Measurements from ENCODE around the gene TBX18. TPM values are rescaled to one million over a fixed set of nuclear protein-coding genes. Genes with fewer than 3 reads are reported as not detected.

Gene TBX18
- total RNA-seq, 1 experiment from 2014 or later, result 14.4 TPM

DNA sequence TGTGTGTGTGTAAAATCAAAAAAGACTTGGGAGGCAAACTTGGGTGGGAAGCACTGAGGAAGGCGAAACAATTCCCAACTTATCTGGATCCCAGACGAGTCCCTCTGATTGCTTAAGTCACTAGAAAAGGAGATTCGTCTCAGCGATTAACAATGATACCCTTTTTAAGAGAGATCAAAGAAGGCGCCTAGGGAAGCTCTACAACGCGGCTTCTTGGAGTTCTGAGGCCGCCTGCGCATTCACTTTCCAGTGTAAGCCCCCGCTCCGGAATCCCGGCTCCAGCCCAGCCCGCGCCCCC, 8.7 kb upstream of the TBX18 start:
- no peak overlapping the region for H3K9ac ChIP-seq (ENCODE audit: low read length)
- no peaks in the 10 kb centered on the region for H3K79me2 ChIP-seq (ENCODE audit: insufficient read depth, low read length)
- H3K9me2 ChIP-seq (ENCODE audit: insufficient read depth), result no peaks in the 10 kb centered on the region
- H3K36me3 ChIP-seq (ENCODE audit: control insufficient read depth in 1 of 2, insufficient read depth in 2 of 2, low read length in 2 of 2), result no peaks in the 10 kb centered on the region
- H3K27ac ChIP-seq (ENCODE audit: low read depth, low read length), result no peak overlapping the region
- no peak overlapping the region for H2AFZ ChIP-seq (ENCODE audit: low read depth, low read length, poor library complexity, severe bottlenecking)
- peak overlapping the region; percentile 49 to 61 for H3K4me3 ChIP-seq (replicated peaks in 1 of 2; ENCODE audit: low read depth in 1 of 2, low read length in 2 of 2)
- H3K27me3 ChIP-seq (ENCODE audit: insufficient read depth, low read length), result peaks cover 5% of the 10 kb centered on the region; the same call in 1 of the 2 replicates
- intact Hi-C loops (cut with micrococcal nuclease), result loop anchor here (10.0 kb wide), 1 partner anchor 348 kb away; no protein-coding TSS in a partner anchor
- H3K9me3 ChIP-seq (ENCODE audit: control insufficient read depth in 1 of 2, insufficient read depth in 1 of 2, low read depth in 1 of 2, low read length in 2 of 2), result no peaks in the 10 kb centered on the region
- H3K4me2 ChIP-seq (ENCODE audit: low read length), result peak overlapping the region; percentile 81
- ATAC-seq, result no peak
- BruUV-seq (replicated peaks), result no TSS peak
- H4K20me1 ChIP-seq (ENCODE audit: insufficient read depth), result no peaks in the 10 kb centered on the region
- RAD21 ChIA-PET (ENCODE audit: low non-redundant PET in 1 of 2, low total read pairs in 2 of 2, uncharacterized antibody in 2 of 2, unreplicated experiment in 2 of 2), result no interaction called here
- POLR2A ChIA-PET, result interaction anchor here (2.4 kb wide), 1 partner anchor 10 kb away, joined by 6 read pairs; no protein-coding TSS in a partner anchor
- TF ChIP-seq JUND (IDR thresholded peaks at IDR 0.05) (no peak), RAD21 (IDR thresholded peaks at IDR 0.05; ENCODE audit: low read depth) (no peak), FOSL1 (IDR thresholded peaks at IDR 0.05; ENCODE audit: low read depth) (no peak), YY1 (IDR thresholded peaks at IDR 0.05; ENCODE audit: extremely low read depth, insufficient replicate concordance, low read depth, low read length) (no peak), SIN3A (IDR thresholded peaks at IDR 0.05; ENCODE audit: low read depth) (no peak)
- TF ChIP-seq, protein P1, sequence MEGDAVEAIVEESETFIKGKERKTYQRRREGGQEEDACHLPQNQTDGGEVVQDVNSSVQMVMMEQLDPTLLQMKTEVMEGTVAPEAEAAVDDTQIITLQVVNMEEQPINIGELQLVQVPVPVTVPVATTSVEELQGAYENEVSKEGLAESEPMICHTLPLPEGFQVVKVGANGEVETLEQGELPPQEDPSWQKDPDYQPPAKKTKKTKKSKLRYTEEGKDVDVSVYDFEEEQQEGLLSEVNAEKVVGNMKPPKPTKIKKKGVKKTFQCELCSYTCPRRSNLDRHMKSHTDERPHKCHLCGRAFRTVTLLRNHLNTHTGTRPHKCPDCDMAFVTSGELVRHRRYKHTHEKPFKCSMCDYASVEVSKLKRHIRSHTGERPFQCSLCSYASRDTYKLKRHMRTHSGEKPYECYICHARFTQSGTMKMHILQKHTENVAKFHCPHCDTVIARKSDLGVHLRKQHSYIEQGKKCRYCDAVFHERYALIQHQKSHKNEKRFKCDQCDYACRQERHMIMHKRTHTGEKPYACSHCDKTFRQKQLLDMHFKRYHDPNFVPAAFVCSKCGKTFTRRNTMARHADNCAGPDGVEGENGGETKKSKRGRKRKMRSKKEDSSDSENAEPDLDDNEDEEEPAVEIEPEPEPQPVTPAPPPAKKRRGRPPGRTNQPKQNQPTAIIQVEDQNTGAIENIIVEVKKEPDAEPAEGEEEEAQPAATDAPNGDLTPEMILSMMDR (IDR thresholded peaks at IDR 0.05 in 2 of 3, conservative IDR thresholded peaks at IDR 0.05 in 1 of 3; ENCODE audit: borderline replicate concordance in 1 of 3, insufficient read depth in 1 of 3, low read depth in 2 of 3, low read length in 2 of 3), result no peak
- peaks cover 0 to 17% of the 10 kb centered on the region in 2 experiments; a peak in 2 of 4 replicates for H3K4me1 ChIP-seq (ENCODE audit: control insufficient read depth in 1 of 2, insufficient read depth in 2 of 2, low read length in 2 of 2)
- CTCF ChIA-PET, result interaction anchor here (2.4 kb wide), 1 partner anchor 8 kb away, joined by 13 read pairs; the partner anchor contains the start of gene TBX18
- no peak for DNase-seq (ENCODE audit: low read depth, low spot score)

All from HCT116 (cell line).